Lower leg skin (tissue), 4 donors: Measurements from ENCODE around the gene TBC1D10A. TPM values are rescaled to one million over a fixed set of nuclear protein-coding genes. Genes with fewer than 3 reads are reported as not detected.
A peak's percentile ranks its signal among the peaks of the same experiment; 100 is the strongest.

ENCODE experiments used
- DNase-seq, 2 donors: peaks; one replicate each; pipeline ENCODE4 v3.0.0-alpha.2; 2019; ENCODE audit warnings: low spot score in 2 of 2
- H3K4me3 ChIP-seq: fragments of 200-600 bp; sonication (generic); 2 replicates; pipeline ENCODE4 v1.5.1; 2017; ENCODE audit warnings: mild to moderate bottlenecking, low read depth; ENCODE audit not compliant: poor library complexity, severe bottlenecking
- CTCF ChIP-seq, 3 donors: fragments of 450-650 bp; IDR thresholded peaks; one replicate each; pipeline ENCODE4 v1.5.1; 2016; ENCODE audit warnings: antibody characterized with exemption in 3 of 3, mild to moderate bottlenecking in 3 of 3, moderate library complexity in 2 of 3
- POLR2A ChIP-seq, 2 donors: fragments of 450-650 bp; IDR thresholded peaks; one replicate each; pipeline ENCODE4 v1.6.1; 2016 to 2017; ENCODE audit warnings: antibody characterized with exemption in 2 of 2, mild to moderate bottlenecking in 1 of 2, moderate library complexity in 1 of 2
- WGBS, 2 donors: methylation state at CpG; one replicate each; pipeline ENCODE4 v1.1.5; 2018; 5-methylcytosine and 5-hydroxymethylcytosine counted together
- intact Hi-C: fragments of 100-400 bp; cut with DNase I; formaldehyde crosslinking; loops from one replicate; pipeline ENCODE4 v1.15.0; 2023; ENCODE audit warnings: low total_unique reads
- total RNA-seq, 4 donors: library from RNA; depleted of rRNA; stranded (reverse); fragments of >200 nt; gene quantifications; one replicate each; pipeline ENCODE4 v1.1.0, GENCODE V29; 2016

Gene TBC1D10A
- total RNA-seq, 4 donors from 2014 or later, result 64.8 to 80.1 (median 74.2) TPM

- intact Hi-C loops, result no loop called here
- WGBS, 2 donors, result 69 to 81% methylated on average over 12 of the region's 12 CpGs
Measured at GRCh38 chr22:30247974-30248373, 78.8 kb downstream of the TBC1D10A start.

DNA sequence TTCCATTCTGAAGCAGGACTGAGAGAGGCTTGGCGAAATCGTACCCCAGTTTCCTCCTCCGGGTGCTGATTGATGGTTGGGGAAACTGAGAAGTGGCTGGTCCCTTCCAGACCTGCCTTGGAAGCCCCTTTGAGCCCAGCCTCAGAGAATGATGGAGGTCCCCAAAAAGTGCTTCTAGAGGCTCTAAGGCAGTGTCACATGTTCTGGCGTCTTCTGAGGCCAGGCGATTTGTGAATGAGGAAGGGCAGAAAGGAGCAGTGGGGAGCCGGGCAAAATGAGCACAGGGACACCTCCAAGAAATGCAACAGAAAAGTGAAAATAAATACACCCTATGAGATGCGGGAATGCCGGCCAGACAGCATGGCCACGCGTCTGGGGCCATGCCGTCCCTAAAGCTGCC is 79.2 kb downstream of the TBC1D10A start:
- intact Hi-C loops, result no loop called here
- WGBS, 2 donors, result 75 to 81% methylated on average over 11 of the region's 11 CpGs
- DNase-seq, result no peak
- no peak overlapping the region for H3K4me3 ChIP-seq
- no peak for TF ChIP-seq CTCF (IDR thresholded peaks at IDR 0.05)
- no peak for TF ChIP-seq POLR2A (IDR thresholded peaks at IDR 0.05)

More at GRCh38 chr22:30247974-30248373, 78.8 kb downstream of the TBC1D10A start:
- DNase-seq, result no peak
- H3K4me3 ChIP-seq, result no peak overlapping the region
- TF ChIP-seq CTCF (IDR thresholded peaks at IDR 0.05) (no peak), POLR2A (IDR thresholded peaks at IDR 0.05) (no peak)

- 20% methylated on average over 15 of the region's 15 CpGs for WGBS, 2 donors
- DNase-seq, result no peak
- intact Hi-C loops, result no loop called here
Measured at GRCh38 chr22:30246814-30247376, 79.8 kb downstream of the TBC1D10A start.

GRCh38 chr22:30245985-30246813 is 80.5 kb downstream of the TBC1D10A start, which contains the start of gene LIF:
Gene LIF, minus strand, starts transcription at chr22:30246759. Its CDS starts 64 bp downstream, at chr22:30246695.
- DNase-seq, result no peak
- WGBS, 2 donors, result 0 to 2% methylated on average over 52 to 62 of the region's 64 CpGs
- TF ChIP-seq CTCF (IDR thresholded peaks at IDR 0.05) (no peak), POLR2A (IDR thresholded peaks at IDR 0.05) (no peak)
- peak within 1 kb of the TSS; percentile 44 for H3K4me3 ChIP-seq
- intact Hi-C loops, result no loop called here

More at GRCh38 chr22:30246814-30247376, 79.8 kb downstream of the TBC1D10A start:
- TF ChIP-seq CTCF (IDR thresholded peaks at IDR 0.05), result no peak
- TF ChIP-seq POLR2A (IDR thresholded peaks at IDR 0.05), result no peak
- H3K4me3 ChIP-seq, result no peak overlapping the region

DNA sequence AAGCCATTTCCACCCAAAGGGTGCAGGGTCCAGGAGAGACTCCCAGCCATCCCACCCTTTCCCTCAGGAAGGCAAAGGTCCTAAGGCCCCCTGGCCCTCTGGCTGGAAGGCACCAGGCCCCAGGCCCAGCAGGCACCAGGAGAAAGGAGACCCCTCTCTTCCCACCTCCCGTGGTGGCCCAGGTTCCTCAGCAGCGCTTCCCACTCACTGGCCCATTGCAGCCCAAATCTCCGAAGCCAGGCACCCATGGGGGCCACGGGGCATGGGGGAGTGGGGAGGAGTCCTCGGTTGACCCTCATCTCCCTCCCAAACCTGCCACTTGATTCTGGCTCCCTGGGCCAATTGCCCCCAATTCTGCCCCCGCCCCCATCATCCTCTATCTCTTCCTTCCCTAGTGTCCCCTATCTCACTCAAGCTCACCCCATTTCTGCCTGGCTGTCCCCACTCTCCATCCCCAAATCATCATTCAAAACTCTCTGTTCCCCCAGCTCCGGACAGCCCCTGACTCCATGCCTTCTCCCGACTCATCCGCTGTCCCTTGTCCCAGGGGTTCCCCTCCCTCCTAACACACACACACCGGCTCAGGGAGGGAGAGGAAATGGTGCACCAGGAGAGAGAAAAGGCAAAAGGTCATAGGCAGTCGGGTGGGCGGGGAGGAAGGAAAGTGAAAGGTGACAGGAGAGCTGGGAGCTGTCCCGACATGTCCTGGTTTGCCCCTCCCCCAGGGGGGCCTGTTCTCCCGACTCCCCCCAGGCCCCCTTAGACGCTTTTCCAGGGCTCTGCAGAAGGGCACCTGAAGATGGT is 81.4 kb downstream of the TBC1D10A start:
- intact Hi-C loops, result no loop called here
- DNase-seq, result no peak
- 56 to 60% methylated on average over 14 to 15 of the region's 15 CpGs for WGBS, 2 donors

More for the DNA sequence above, 81.4 kb downstream of the TBC1D10A start:
- no peak for TF ChIP-seq POLR2A (IDR thresholded peaks at IDR 0.05)
- no peak for TF ChIP-seq CTCF (IDR thresholded peaks at IDR 0.05)
- H3K4me3 ChIP-seq, result no peak overlapping the region
